Urothelium cell line (cell line): Measurements from ENCODE around the gene HOXB3.
A peak's percentile ranks its signal among the peaks of the same experiment; 100 is the strongest.

Source experiments
- DNase-seq: peaks from one replicate; pipeline ENCODE4 v3.0.0; 2011; ENCODE audit warnings: low spot score, mixed read lengths
- FAIRE-seq: peaks from 2 replicates; lab custom pipeline; 2011; peaks lifted over from hg19 to GRCh38; lab: Jason Lieb, UNC

Gene HOXB3

GRCh38 chr17:48600244-48601098 lies 10.4 kb upstream of the HOXB3 start:
- DNase-seq: no peak
- no peak for FAIRE-seq

- peak; percentile 50 for FAIRE-seq
- DNase-seq: no peak
Measured at GRCh38 chr17:48599354-48599753, 9.3 kb upstream of the HOXB3 start.

GRCh38 chr17:48598736-48599135 lies 8.7 kb upstream of the HOXB3 start:
- no peak for FAIRE-seq
- DNase-seq: no peak

GRCh38 chr17:48597778-48598631 lies 8.0 kb upstream of the HOXB3 start:
- no peak for DNase-seq
- no peak for FAIRE-seq

GRCh38 chr17:48597528-48597777 lies 7.4 kb upstream of the HOXB3 start:
- DNase-seq (no peak), FAIRE-seq (no peak)

GRCh38 chr17:48596735-48597527 lies 6.9 kb upstream of the HOXB3 start:
- FAIRE-seq (no peak), DNase-seq (no peak)

- no peak for DNase-seq
- FAIRE-seq: no peak
Measured at GRCh38 chr17:48596000-48596734, 6.1 kb upstream of the HOXB3 start.

- FAIRE-seq (no peak), DNase-seq (no peak)
Measured at GRCh38 chr17:48595278-48595999, 5.4 kb upstream of the HOXB3 start.

- FAIRE-seq: no peak
Measured at GRCh38 chr17:48594538-48595277, 4.7 kb upstream of the HOXB3 start.

GRCh38 chr17:48593840-48594537 lies 3.9 kb upstream of the HOXB3 start:
- FAIRE-seq (no peak), DNase-seq (peak; percentile 82)

More at GRCh38 chr17:48594538-48595277, 4.7 kb upstream of the HOXB3 start:
- DNase-seq: no peak

GRCh38 chr17:48593126-48593829 lies 3.2 kb upstream of the HOXB3 start, which contains the start of gene HOXB5:
TSS of gene HOXB5 (minus strand) at chr17:48593779. CDS start at chr17:48593682, 97 bp downstream.
- no peak for DNase-seq
- FAIRE-seq: no peak

- DNase-seq: no peak
- FAIRE-seq: no peak
Measured at GRCh38 chr17:48592577-48592976, 2.5 kb upstream of the HOXB3 start.

GRCh38 chr17:48592057-48592514 lies 2.0 kb upstream of the HOXB3 start:
- no peak for FAIRE-seq

GRCh38 chr17:48591255-48592056 lies 1.4 kb upstream of the HOXB3 start:
- no peak for DNase-seq
- no peak for FAIRE-seq

More at GRCh38 chr17:48592057-48592514, 2.0 kb upstream of the HOXB3 start:
- DNase-seq: no peak

GRCh38 chr17:48590607-48591161 lies 643 bp upstream of the HOXB3 start:
- FAIRE-seq (no peak), DNase-seq (no peak)

- DNase-seq (no peak), FAIRE-seq (no peak)
Measured at GRCh38 chr17:48589060-48589830, 796 bp downstream of the HOXB3 start.
